Spleen (tissue), 11 donors: Measurements from ENCODE around the gene VWA5B2. TPM values are rescaled to one million over a fixed set of nuclear protein-coding genes. Genes with fewer than 3 reads are reported as not detected.

Source experiments
- DNase-seq: peaks from one replicate; pipeline ENCODE4 v3.0.0-alpha.2; 2020
- H3K27ac ChIP-seq, 8 donors: fragments of 200-600 bp; sonication (generic) in 7 of 8; 1 replicate in 4 of 8; 2 replicates in 4 of 8; pipeline versions ENCODE4 v1.5.0 to v1.8.0; 2016 to 2021; ENCODE audit warnings: inconsistent platforms in 4 of 8, mild to moderate bottlenecking in 4 of 8, moderate library complexity in 1 of 8
- H3K27me3 ChIP-seq, 7 donors: fragments of 200-600 bp; sonication (generic) in 6 of 7; replicated peaks in 1 of 7; 1 replicate in 4 of 7; 2 replicates in 3 of 7; pipeline versions ENCODE4 v1.5.0 to v1.8.0; 2016 to 2021; ENCODE audit warnings: inconsistent platforms in 3 of 7, mild to moderate bottlenecking in 1 of 7
- H3K36me3 ChIP-seq, 6 donors: fragments of 200-600 bp; sonication (generic) in 5 of 6; 1 replicate in 4 of 6; 2 replicates in 2 of 6; pipeline versions ENCODE4 v1.5.0 to v1.8.0; 2016 to 2021; ENCODE audit warnings: inconsistent platforms in 2 of 6
- H3K4me1 ChIP-seq, 6 donors: fragments of 200-600 bp; sonication (generic) in 5 of 6; 1 replicate in 3 of 6; 2 replicates in 3 of 6; pipeline versions ENCODE4 v1.5.0 to v1.8.0; 2016 to 2021; ENCODE audit warnings: inconsistent platforms in 3 of 6
- H3K4me3 ChIP-seq, 8 donors: fragments of 200-600 bp; sonication (generic) in 7 of 8; 1 replicate in 4 of 8; 2 replicates in 4 of 8; pipeline versions ENCODE4 v1.5.0 to v1.8.0; 2016 to 2021; ENCODE audit warnings: inconsistent platforms in 4 of 8, mild to moderate bottlenecking in 4 of 8, moderate library complexity in 2 of 8
- H3K9me3 ChIP-seq, 8 donors: fragments of 200-600 bp; sonication (generic) in 7 of 8; 1 replicate in 4 of 8; 2 replicates in 4 of 8; pipeline versions ENCODE4 v1.5.0 to v1.8.0; 2016 to 2021; ENCODE audit warnings: inconsistent platforms in 4 of 8
- CTCF ChIP-seq, 11 experiments: fragments of 200-600 bp in 7 of 11; fragments of 450-650 bp in 4 of 11; sonication (generic) in 4 of 11; IDR thresholded peaks in 8 of 11; conservative IDR thresholded peaks in 3 of 11; 1 replicate in 7 of 11; 2 replicates in 4 of 11; pipeline versions ENCODE4 v1.4.0 to v1.8.0; 2016 to 2021; ENCODE audit warnings: antibody characterized with exemption in 11 of 11, inconsistent platforms in 4 of 11, mild to moderate bottlenecking in 1 of 11
- POLR2A ChIP-seq, 3 donors: fragments of 450-650 bp; IDR thresholded peaks; one replicate each; pipeline ENCODE4 v1.5.1; 2017; ENCODE audit warnings: antibody characterized with exemption in 3 of 3, mild to moderate bottlenecking in 1 of 3
- POLR2AphosphoS5 ChIP-seq, 3 donors: sonication (generic); formaldehyde crosslinking; IDR thresholded peaks; one replicate each; pipeline ENCODE4 v1.5.1; 2017; ENCODE audit warnings: antibody characterized with exemption in 3 of 3
- WGBS, 5 donors: extraction: QIAGEN DNeasy Blood & Tissue Kit in 3 of 5; methylation state at CpG; one replicate each; pipeline versions ENCODE4 v1.1.5 to v1.1.7; 2013 to 2018; 5-methylcytosine and 5-hydroxymethylcytosine counted together
- intact Hi-C: fragments of 100-400 bp; cut with DNase I; formaldehyde crosslinking; loops from one replicate; pipeline ENCODE4 v1.15.0; 2023; ENCODE audit warnings: low total_unique reads
- microRNA-seq, 3 donors: library from miRNA; unstranded; fragments of <30 nt; microRNA quantifications; one replicate each; pipeline versions ENCODE4 to v1.1.0, GENCODE V29; 2019 to 2020
- polyA plus RNA-seq, 3 donors: library from polyadenylated mRNA; stranded (reverse); fragments of 200-250 nt; gene quantifications; one replicate each; pipeline ENCODE4 v1.2.1, GENCODE V29; 2013
- small RNA-seq, 4 donors: library from RNA; depleted of rRNA; stranded (forward); fragments of <200 nt; gene quantifications; one replicate each; pipeline ENCODE3, GENCODE V24; 2016
- total RNA-seq, 7 donors: library from RNA; depleted of rRNA in 3 of 7; stranded (reverse); fragments of >200 nt in 3 of 7; fragmentation: NEBNext Ultra II Directional in 4 of 7; extraction: Animal tissue kit (Norgen Biotek cat#: 25700) in 4 of 7; gene quantifications; one replicate each; pipeline versions ENCODE4 v1.1.0 to v1.2.1, GENCODE V29; 2016 to 2021
- donor health status: healthy with polysubstance abuse.
- donor health status: DM: no; HTN: no; CAD: no; lungs with moderate emphysema.
- donor health status: DM: no; HTN: no; CAD: no.
- donor health status: Bipolar disorder and iron deficiency.
- donor health status: healthy.
- donor health status: DM: no; HTN: no; CAD: no.
- donor health status: DM: yes; HTN: yes; CAD: no.

Gene VWA5B2
- total and polyA plus RNA-seq, 10 donors = 0.02 to 0.68 (median 0.08) TPM; not detected in 5

- intact Hi-C loops = no loop called here
- Histone ChIP-seq H3K36me3 (no peaks in the 10 kb centered on the region), H3K27me3 (peaks cover 0 to 44% (median 3%) of the 10 kb centered on the region in 7 donors), H3K4me1 (no peaks in the 10 kb centered on the region), H3K27ac (no peak overlapping the region), H3K4me3 (no peak overlapping the region), H3K9me3 (no peaks in the 10 kb centered on the region)
- DNase-seq = no peak
- TF ChIP-seq CTCF (IDR thresholded peaks at IDR 0.05 in 8 of 11, conservative IDR thresholded peaks at IDR 0.05 in 3 of 11) = no peak
- no peak for TF ChIP-seq POLR2A (IDR thresholded peaks at IDR 0.05)
- TF ChIP-seq POLR2AphosphoS5 (IDR thresholded peaks at IDR 0.05) = no peak
- WGBS, 5 donors = 88 to 93% (median 88%) methylated on average over 21 to 22 of the region's 22 CpGs
Observed at GRCh38 chr3:184291044-184291737, 61.8 kb downstream of the VWA5B2 start.

Small RNA genes lying within 50 kb of the gene (microRNA-seq; reads per million reads assigned to microRNA genes)
- 0 to 0.35 (median 0.28) reads per million in 3 donors for gene MIR1224

Small RNA genes lying within 50 kb of the gene (small RNA-seq; reads per million reads assigned to genes)
- 0.07 to 0.12 (median 0.07) reads per million in 4 donors for gene MIR1224

Other genes starting within 250 kb of the VWA5B2 start
- gene ABCC5, start 211.7 kb upstream of the VWA5B2 start, total RNA-seq = 100 to 1,000 TPM in 1 of 7 donors, 10 to 100 TPM in 6; 44.4 to 112 (median 71.9) TPM
- gene ABCC5, start 211.7 kb upstream of the VWA5B2 start, polyA plus RNA-seq = 10 to 100 TPM; 19.6 to 33.5 (median 25.8) TPM
- not detected for gene HTR3D, start 197.8 kb upstream of the VWA5B2 start, total RNA-seq
- not detected for gene HTR3D, start 197.8 kb upstream of the VWA5B2 start, polyA plus RNA-seq
- gene HTR3C, start 176.5 kb upstream of the VWA5B2 start, total RNA-seq = not detected
- gene HTR3C, start 176.5 kb upstream of the VWA5B2 start, polyA plus RNA-seq = not detected
- not detected for gene HTR3E, start 132.5 kb upstream of the VWA5B2 start, total RNA-seq
- gene HTR3E, start 132.5 kb upstream of the VWA5B2 start, polyA plus RNA-seq = not detected
- gene EIF2B5, start 94.2 kb upstream of the VWA5B2 start, total RNA-seq = 10 to 100 TPM; 40.4 to 50.7 (median 46.3) TPM
- gene EIF2B5, start 94.2 kb upstream of the VWA5B2 start, polyA plus RNA-seq = 10 to 100 TPM; 40.4 to 55.7 (median 52.8) TPM
- gene DVL3, start 74.2 kb upstream of the VWA5B2 start, total RNA-seq = 10 to 100 TPM; 40.3 to 67.3 (median 54.2) TPM
- gene DVL3, start 74.2 kb upstream of the VWA5B2 start, polyA plus RNA-seq = 10 to 100 TPM; 12.3 to 28.2 (median 15.8) TPM
- gene AP2M1, start 54.7 kb upstream of the VWA5B2 start, total RNA-seq = 100 to 1,000 TPM; 192 to 254 (median 204) TPM
- 100 to 1,000 TPM in 2 of 3 donors, 10 to 100 TPM in 1; 98.7 to 155 (median 137) TPM for gene AP2M1, start 54.7 kb upstream of the VWA5B2 start, polyA plus RNA-seq
- 10 to 100 TPM; 46.4 to 90.7 (median 69.8) TPM for gene ABCF3, start 43.4 kb upstream of the VWA5B2 start, total RNA-seq
- 10 to 100 TPM; 35.3 to 67.3 (median 61.2) TPM for gene ABCF3, start 43.4 kb upstream of the VWA5B2 start, polyA plus RNA-seq
- 10 to 100 TPM; 21.1 to 59.0 (median 28.2) TPM for gene ALG3, start 19.4 kb downstream of the VWA5B2 start, total RNA-seq
- 10 to 100 TPM; 18.7 to 23.9 (median 22.8) TPM for gene ALG3, start 19.4 kb downstream of the VWA5B2 start, polyA plus RNA-seq
- 1 to 10 TPM; 1.2 to 5.4 (median 3.0) TPM for gene EEF1AKMT4, start 20.1 kb downstream of the VWA5B2 start, total RNA-seq
- 1 to 10 TPM; 1.6 to 3.7 (median 3.5) TPM for gene EEF1AKMT4, start 20.1 kb downstream of the VWA5B2 start, polyA plus RNA-seq
- gene CAMK2N2, start 32.0 kb downstream of the VWA5B2 start, total RNA-seq = under 1 TPM in 1 of 7 donors, not detected in 6; 0.35 TPM
- gene CAMK2N2, start 32.0 kb downstream of the VWA5B2 start, polyA plus RNA-seq = under 1 TPM in 1 of 3 donors, not detected in 2; 0.08 TPM
- not detected for gene ECE2, start 46.4 kb downstream of the VWA5B2 start, total RNA-seq
- not detected for gene ECE2, start 46.4 kb downstream of the VWA5B2 start, polyA plus RNA-seq
- 100 to 1,000 TPM; 130 to 191 (median 142) TPM for gene PSMD2, start 69.7 kb downstream of the VWA5B2 start, total RNA-seq
- gene PSMD2, start 69.7 kb downstream of the VWA5B2 start, polyA plus RNA-seq = 10 to 100 TPM; 53.8 to 94.7 (median 62.4) TPM
- 100 to 1,000 TPM; 191 to 294 (median 247) TPM for gene EIF4G1, start 85.0 kb downstream of the VWA5B2 start, total RNA-seq
- gene EIF4G1, start 85.0 kb downstream of the VWA5B2 start, polyA plus RNA-seq = 100 to 1,000 TPM in 1 of 3 donors, 10 to 100 TPM in 2; 83.4 to 136 (median 84.2) TPM
- 10 to 100 TPM; 12.9 to 24.6 (median 15.6) TPM for gene FAM131A, start 108.0 kb downstream of the VWA5B2 start, total RNA-seq
- 10 to 100 TPM in 1 of 3 donors, 1 to 10 TPM in 2; 6.5 to 12.4 (median 6.8) TPM for gene FAM131A, start 108.0 kb downstream of the VWA5B2 start, polyA plus RNA-seq
- gene CLCN2, start 132.0 kb downstream of the VWA5B2 start, total RNA-seq = 1 to 10 TPM; 2.8 to 6.4 (median 3.8) TPM
- 1 to 10 TPM; 1.6 to 4.2 (median 2.1) TPM for gene CLCN2, start 132.0 kb downstream of the VWA5B2 start, polyA plus RNA-seq
- gene POLR2H, start 132.1 kb downstream of the VWA5B2 start, total RNA-seq = 100 to 1,000 TPM in 1 of 7 donors, 10 to 100 TPM in 6; 42.5 to 109 (median 55.9) TPM
- gene POLR2H, start 132.1 kb downstream of the VWA5B2 start, polyA plus RNA-seq = 100 to 1,000 TPM in 2 of 3 donors, 10 to 100 TPM in 1; 92.6 to 139 (median 114) TPM
- gene THPO, start 148.6 kb downstream of the VWA5B2 start, total RNA-seq = 1 to 10 TPM in 2 of 7 donors, under 1 TPM in 4, not detected in 1; 0.23 to 1.8 (median 0.74) TPM
- gene THPO, start 148.6 kb downstream of the VWA5B2 start, polyA plus RNA-seq = under 1 TPM; 0.11 to 0.42 (median 0.17) TPM
- 10 to 100 TPM; 10.8 to 26.5 (median 16.1) TPM for gene CHRD, start 150.5 kb downstream of the VWA5B2 start, total RNA-seq
- gene CHRD, start 150.5 kb downstream of the VWA5B2 start, polyA plus RNA-seq = 10 to 100 TPM in 1 of 3 donors, 1 to 10 TPM in 2; 5.2 to 19.6 (median 7.0) TPM